AG09309 (cell line): Measurements from ENCODE around the gene HIVEP1.

Experiments
- DNase-seq: peaks from one replicate; pipeline ENCODE4 v3.0.0-alpha.2; 2010; ENCODE audit warnings: low read depth
- H3K4me3 ChIP-seq: 2 replicates; pipeline ENCODE4 v1.5.1; 2011; ENCODE audit warnings: mild to moderate bottlenecking, low read depth, low read length, moderate library complexity; ENCODE audit not compliant: control insufficient read depth
- CTCF ChIP-seq: IDR thresholded peaks from 2 replicates; pipeline ENCODE4 v1.5.1; 2011; ENCODE audit warnings: mild to moderate bottlenecking, low read depth, low read length, inconsistent platforms; ENCODE audit not compliant: insufficient read depth, control insufficient read depth; ENCODE audit errors: missing control alignments

The HIVEP1 gene

GRCh38 chr6:12075067-12075563 is 63.0 kb downstream of the HIVEP1 start:
- no peak for DNase-seq
- no peak overlapping the region for H3K4me3 ChIP-seq
- peak; percentile 52 for TF ChIP-seq CTCF

GRCh38 chr6:12077021-12077710 is 65.1 kb downstream of the HIVEP1 start:
- no peak for DNase-seq
- no peak overlapping the region for H3K4me3 ChIP-seq
- TF ChIP-seq CTCF = no peak

GRCh38 chr6:12078014-12078413 is 65.9 kb downstream of the HIVEP1 start:
- no peak for TF ChIP-seq CTCF
- H3K4me3 ChIP-seq = no peak overlapping the region
- no peak for DNase-seq

- H3K4me3 ChIP-seq = no peak overlapping the region
- TF ChIP-seq CTCF = no peak
Measured at GRCh38 chr6:12081771-12082170, 69.7 kb downstream of the HIVEP1 start.

GRCh38 chr6:12082368-12082767 is 70.3 kb downstream of the HIVEP1 start:
- no peak overlapping the region for H3K4me3 ChIP-seq
- DNase-seq = no peak
- TF ChIP-seq CTCF = no peak

More at GRCh38 chr6:12081771-12082170, 69.7 kb downstream of the HIVEP1 start:
- DNase-seq = no peak

- no peak for DNase-seq
- no peak overlapping the region for H3K4me3 ChIP-seq
- TF ChIP-seq CTCF = no peak
Measured at GRCh38 chr6:12083302-12083701, 71.2 kb downstream of the HIVEP1 start.

GRCh38 chr6:12083763-12084162 is 71.7 kb downstream of the HIVEP1 start:
- TF ChIP-seq CTCF = no peak
- no peak overlapping the region for H3K4me3 ChIP-seq
- no peak for DNase-seq
